Kidney (tissue), 14 donors: ENCODE measurements around the gene IFI27L1. TPM values are rescaled to one million over a fixed set of nuclear protein-coding genes. Genes with fewer than 3 reads are reported as not detected.
A peak's percentile ranks its signal among the peaks of the same experiment; 100 is the strongest.

Experiments used
- DNase-seq, 5 donors: peaks; one replicate each; pipeline ENCODE4 v3.0.0-alpha.2; 2013 to 2020
- FAIRE-seq: peaks from 2 replicates; lab custom pipeline; 2012; peaks lifted over from hg19 to GRCh38; lab: Jason Lieb, UNC
- H3K27ac ChIP-seq, 2 donors: one replicate each; pipeline ENCODE4 v1.7.0; 2013; ENCODE audit warnings: low read depth in 2 of 2, low read length in 2 of 2, inconsistent platforms in 1 of 2
- H3K27me3 ChIP-seq: one replicate; pipeline ENCODE4 v1.7.1; 2013; ENCODE audit warnings: low read length, inconsistent platforms; ENCODE audit not compliant: control insufficient read depth, insufficient read depth
- H3K36me3 ChIP-seq, 3 donors: one replicate each; pipeline versions ENCODE4 v1.7.0 to v1.7.1; 2013; ENCODE audit warnings: low read length in 3 of 3, control low read depth in 1 of 3, inconsistent platforms in 1 of 3; ENCODE audit not compliant: insufficient read depth in 3 of 3, control insufficient read depth in 2 of 3
- H3K4me1 ChIP-seq, 3 donors: one replicate each; pipeline versions ENCODE4 v1.7.0 to v1.7.1; 2013; ENCODE audit warnings: low read length in 3 of 3, inconsistent platforms in 1 of 3, low read depth in 1 of 3; ENCODE audit not compliant: control insufficient read depth in 2 of 3, insufficient read depth in 2 of 3
- H3K4me3 ChIP-seq, 3 donors: one replicate each; pipeline versions ENCODE4 v1.7.0 to v1.8.1; 2013; ENCODE audit warnings: low read length in 3 of 3, control low read depth in 1 of 3, inconsistent platforms in 1 of 3
- H3K9ac ChIP-seq, 3 donors: one replicate each; pipeline versions ENCODE4 v1.7.0 to v1.7.1; 2013; ENCODE audit warnings: low read length in 3 of 3, control low read depth in 1 of 3, inconsistent platforms in 1 of 3
- H3K9me3 ChIP-seq, 3 donors: one replicate each; pipeline versions ENCODE4 v1.7.0 to v1.7.1; 2013; ENCODE audit warnings: low read length in 3 of 3, control low read depth in 1 of 3, inconsistent platforms in 1 of 3; ENCODE audit not compliant: control insufficient read depth in 2 of 3, insufficient read depth in 1 of 3
- CTCF ChIP-seq: IDR thresholded peaks from 3 replicates; pipeline ENCODE4 v1.5.1; 2012; ENCODE audit warnings: mild to moderate bottlenecking, moderate library complexity, borderline replicate concordance; ENCODE audit not compliant: insufficient read depth; ENCODE audit errors: extremely low read depth
- intact Hi-C: fragments of 100-400 bp; cut with DNase I; formaldehyde crosslinking; loops from one replicate; pipeline ENCODE4 v1.11.1; 2022
- polyA plus RNA-seq: library from polyadenylated mRNA; stranded (reverse); fragments of 350-450 nt; fragmentation: Illumina TruSeq; extraction: RNeasy Lipid Tissue Mini Kit (QIAGEN cat#74804); gene quantifications from one replicate; pipeline ENCODE4 v1.2.3, GENCODE V29; 2014; ENCODE audit warnings: low read depth, low replicate concordance; ENCODE audit not compliant: insufficient read depth
- total RNA-seq: library from RNA; stranded (reverse); fragmentation: NEBNext Ultra II Directional; extraction: Animal tissue kit (Norgen Biotek cat#: 25700); gene quantifications from one replicate; pipeline ENCODE4 v1.2.1, GENCODE V29; 2021
- donor health status: control.
- donor health status: control.
- donor health status: control.
- donor health status: control.
- donor health status: control.
- donor health status: DM: yes; HTN: yes; CAD: no.
- donor health status: Normal renal cell carcinoma (clear cell type).

IFI27L1 gene
- total and polyA plus RNA-seq, 2 donors from 2014 or later = 22.5 to 30.6 TPM

GRCh38 chr14:94112513-94113063, 31.5 kb downstream of the IFI27L1 start:
- H3K27ac ChIP-seq = no peak overlapping the region
- H3K9ac ChIP-seq = no peak overlapping the region
- H3K36me3 ChIP-seq = no peaks in the 10 kb centered on the region
- no peaks in the 10 kb centered on the region for H3K27me3 ChIP-seq
- H3K9me3 ChIP-seq = no peaks in the 10 kb centered on the region
- DNase-seq (peak in 1 of 5 donors; percentile 16), FAIRE-seq (no peak)
- TF ChIP-seq CTCF = no peak
- H3K4me1 ChIP-seq = peaks cover 0 to 3% (median 0%) of the 10 kb centered on the region in 3 donors
- peak overlapping the region in 2 of 3 donors; percentile 18 to 56 for H3K4me3 ChIP-seq
- intact Hi-C loops = no loop called here

- no peak for TF ChIP-seq CTCF
- H3K4me3 ChIP-seq = no peak overlapping the region
- H3K36me3 ChIP-seq = no peaks in the 10 kb centered on the region
- no peak overlapping the region for H3K9ac ChIP-seq
- no peaks in the 10 kb centered on the region for H3K27me3 ChIP-seq
- no peak overlapping the region for H3K27ac ChIP-seq
- DNase-seq (peak in 1 of 5 donors; percentile 9), FAIRE-seq (no peak)
- no peaks in the 10 kb centered on the region for H3K9me3 ChIP-seq
- peaks cover 0 to 3% (median 0%) of the 10 kb centered on the region in 3 donors for H3K4me1 ChIP-seq
- intact Hi-C loops = no loop called here
Observed at GRCh38 chr14:94113073-94113472, 32.0 kb downstream of the IFI27L1 start.

- H3K9me3 ChIP-seq = no peaks in the 10 kb centered on the region
- H3K27me3 ChIP-seq = no peaks in the 10 kb centered on the region
- no peak for TF ChIP-seq CTCF
- H3K36me3 ChIP-seq = no peaks in the 10 kb centered on the region
- no peak overlapping the region for H3K27ac ChIP-seq
- intact Hi-C loops = no loop called here
- DNase-seq (peak in 2 of 5 donors; percentile 13 to 28), FAIRE-seq (no peak)
- peak overlapping the region in 1 of 3 donors; percentile 4 for H3K4me3 ChIP-seq
- H3K9ac ChIP-seq = peak overlapping the region in 1 of 3 donors; percentile 4
- H3K4me1 ChIP-seq = peaks cover 0 to 3% (median 0%) of the 10 kb centered on the region in 3 donors
Observed at GRCh38 chr14:94113490-94113889, 32.4 kb downstream of the IFI27L1 start.
